GM12874 (cell line): ENCODE measurements around the gene DNAJC7.

Source experiments
- CTCF ChIP-seq: IDR thresholded peaks from 2 replicates; pipeline ENCODE4 v1.5.1; 2011; ENCODE audit warnings: low read depth, mild to moderate bottlenecking, control low read depth, low read length, moderate library complexity; ENCODE audit not compliant: insufficient read depth

DNAJC7 gene

GRCh38 chr17:42058063-42058462, 40.8 kb upstream of the DNAJC7 start:
- no peak for TF ChIP-seq CTCF

DNA sequence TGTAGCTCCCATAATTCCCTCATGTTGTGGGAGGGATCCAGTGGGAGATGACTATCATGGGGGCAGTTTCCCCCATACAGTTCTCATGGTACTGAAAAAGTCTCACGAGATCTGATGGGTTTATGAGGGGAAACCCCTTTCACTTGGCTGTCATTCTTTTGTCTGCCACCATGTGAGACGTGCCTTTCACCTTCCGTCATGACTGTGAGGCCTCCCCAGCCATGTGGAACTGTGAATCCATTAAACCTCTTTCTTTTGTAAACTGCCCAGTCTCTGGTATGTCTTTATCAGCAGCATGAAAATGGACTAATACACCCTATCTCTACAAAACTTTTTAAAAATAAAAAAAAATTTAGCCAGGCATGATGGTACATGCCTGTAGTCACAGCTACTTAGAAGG, 39.4 kb upstream of the DNAJC7 start:
- no peak for TF ChIP-seq CTCF

DNA sequence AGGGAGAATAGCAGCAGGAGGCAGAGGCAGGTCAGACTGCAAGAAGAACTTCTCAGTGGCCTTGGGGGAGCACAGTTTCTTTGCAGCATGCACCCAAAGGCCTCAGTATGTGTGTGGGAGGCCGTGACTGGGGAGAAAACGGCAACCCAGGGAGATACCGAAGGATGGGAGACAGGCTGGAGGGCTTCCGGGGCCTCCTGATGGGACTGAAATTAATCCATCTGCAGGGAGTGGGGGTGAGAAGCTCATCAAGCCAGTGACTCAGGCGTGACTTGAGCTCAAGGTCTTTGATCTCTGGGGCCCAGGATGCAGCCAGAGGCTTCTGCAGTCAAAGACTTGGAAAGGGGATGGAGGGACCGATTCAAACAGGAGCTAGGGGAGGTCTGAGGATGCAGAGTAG, 38.3 kb upstream of the DNAJC7 start:
- TF ChIP-seq CTCF = no peak

DNA sequence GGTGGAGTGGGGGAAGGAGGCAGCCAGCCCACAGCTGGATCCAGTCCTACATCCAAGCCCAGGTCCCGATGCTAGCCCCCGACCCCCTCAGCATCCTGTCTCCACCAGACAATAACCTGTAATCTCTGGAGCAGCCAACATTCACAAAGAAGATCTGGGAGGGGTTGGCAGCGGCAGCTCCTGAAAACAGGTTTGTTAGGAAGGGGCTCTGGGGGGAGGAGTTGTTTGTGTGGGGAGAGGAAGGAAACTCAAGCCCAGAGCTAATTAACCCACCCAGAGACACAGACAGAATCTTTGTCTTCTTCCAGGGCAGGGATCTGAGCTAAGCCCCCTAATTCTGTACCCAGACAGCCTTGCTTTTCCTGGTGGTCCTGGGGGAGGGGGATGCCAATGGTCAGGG, 37.8 kb upstream of the DNAJC7 start:
- no peak for TF ChIP-seq CTCF

DNA sequence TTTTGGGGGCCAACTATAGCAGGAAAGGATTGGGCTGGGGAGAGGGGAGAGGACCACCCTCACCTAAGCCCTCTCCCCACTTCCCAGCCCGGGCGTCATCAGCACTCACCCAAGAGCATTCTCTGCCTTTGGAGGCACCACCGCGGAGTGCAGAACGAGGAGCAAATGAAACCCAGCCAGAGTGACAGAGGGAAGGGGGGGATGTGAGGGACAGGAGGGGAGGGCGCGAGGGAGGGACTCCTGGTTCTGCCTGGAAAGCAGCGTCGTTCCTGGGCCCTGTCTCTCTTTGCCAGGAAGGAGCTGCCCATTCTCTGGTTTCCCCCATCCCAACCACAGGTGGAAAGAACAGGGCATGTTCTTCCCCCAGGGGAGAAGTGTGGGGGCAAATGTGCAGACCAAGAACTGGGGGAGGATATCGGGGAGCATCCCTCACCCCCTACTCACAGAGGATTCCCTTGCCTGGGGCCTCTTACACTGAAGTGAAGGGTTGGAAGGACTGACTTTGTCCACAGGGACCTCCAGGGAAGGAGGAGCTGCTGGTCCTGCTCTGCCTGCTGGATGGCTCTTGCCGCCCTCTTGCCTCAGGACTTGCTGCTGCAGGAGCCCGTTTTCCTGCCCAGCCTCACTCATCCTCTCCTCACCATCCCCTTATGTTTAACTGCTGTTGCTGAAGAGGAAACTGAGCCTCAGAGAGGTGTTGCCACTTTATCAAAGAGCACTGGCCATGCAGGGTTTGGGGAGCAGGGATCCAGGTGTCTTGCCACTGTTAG, 36.7 kb upstream of the DNAJC7 start:
- TF ChIP-seq CTCF = no peak

- no peak for TF ChIP-seq CTCF
Measured at GRCh38 chr17:42052346-42052877, 35.2 kb upstream of the DNAJC7 start.

- TF ChIP-seq CTCF = no peak
Measured at GRCh38 chr17:42051645-42052044, 34.4 kb upstream of the DNAJC7 start.
